ENCODE data around the gene PCSK6.
A peak's percentile ranks its signal among the peaks of the same experiment; 100 is the strongest.
"Not testable (repeated sequence)": the region's sequence is repeated elsewhere in the genome, so short reads cannot be mapped to it uniquely, and the experiment has no call there.

Gene PCSK6

GRCh38 chr15:101307897-101308603 lies 181.5 kb downstream of the PCSK6 start:
- Mint-ChIP-seq H3K36me3 (ENCODE audit: low read depth) (no peaks in the 10 kb centered on the region), H3K4me1 (ENCODE audit: low read depth) (no peaks in the 10 kb centered on the region), H3K27me3 (no peaks in the 10 kb centered on the region), H3K9me3 (no peaks in the 10 kb centered on the region), H3K4me3 (no peak overlapping the region), H3K27ac (no peak overlapping the region)
- peak; percentile 11 for DNase-seq

GRCh38 chr15:101307048-101307896 lies 182.2 kb downstream of the PCSK6 start:
- peak; percentile 19 for DNase-seq
- H3K4me1 Mint-ChIP-seq (ENCODE audit: low read depth) = no peaks in the 10 kb centered on the region
- H3K4me3 Mint-ChIP-seq = no peak overlapping the region
- H3K9me3 Mint-ChIP-seq = no peaks in the 10 kb centered on the region
- no peak overlapping the region for H3K27ac Mint-ChIP-seq
- no peaks in the 10 kb centered on the region for H3K27me3 Mint-ChIP-seq
- no peaks in the 10 kb centered on the region for H3K36me3 Mint-ChIP-seq (ENCODE audit: low read depth)

DNA sequence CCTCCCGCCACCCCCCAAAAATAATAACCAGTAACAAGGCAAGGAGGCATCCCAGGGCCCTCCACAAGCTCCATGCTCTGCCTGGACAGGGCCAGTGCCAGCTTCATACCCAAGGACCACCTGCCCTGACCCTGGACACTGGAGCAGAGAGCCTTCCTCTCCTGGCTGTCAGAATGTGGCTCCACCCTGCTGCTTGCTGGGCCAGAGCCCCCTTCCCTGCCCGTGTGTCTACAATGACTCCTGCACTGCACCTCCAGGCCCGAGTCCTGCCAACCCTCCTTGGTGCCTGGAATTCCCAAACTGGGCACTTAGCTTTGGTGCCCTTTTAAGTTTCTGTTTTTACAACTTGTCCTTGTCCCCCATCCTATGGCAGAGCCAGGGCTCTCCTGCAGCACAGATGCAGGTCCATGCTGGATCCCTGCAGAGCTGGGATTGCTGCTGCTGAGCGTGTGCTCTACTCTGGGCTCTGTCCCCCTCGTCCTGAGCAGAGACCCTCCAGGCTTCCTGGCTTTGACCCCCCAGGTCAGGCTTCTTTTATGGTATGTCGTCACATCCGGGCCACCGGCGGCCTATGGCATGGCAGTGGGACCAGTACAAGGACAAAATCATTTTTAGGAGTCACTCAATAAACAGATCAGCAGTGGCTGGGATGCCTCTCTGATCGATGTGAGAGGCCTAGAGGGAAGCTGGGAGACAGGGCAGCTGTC lies 183.0 kb downstream of the PCSK6 start:
- DNase-seq = peak; percentile 14
- Mint-ChIP-seq H3K36me3 (ENCODE audit: low read depth) (no peaks in the 10 kb centered on the region), H3K27me3 (no peaks in the 10 kb centered on the region), H3K4me3 (no peak overlapping the region), H3K4me1 (ENCODE audit: low read depth) (no peaks in the 10 kb centered on the region), H3K27ac (no peak overlapping the region), H3K9me3 (no peaks in the 10 kb centered on the region)

- no peaks in the 10 kb centered on the region for H3K27me3 Mint-ChIP-seq
- no peak overlapping the region for H3K4me3 Mint-ChIP-seq
- no peaks in the 10 kb centered on the region for H3K9me3 Mint-ChIP-seq
- no peaks in the 10 kb centered on the region for H3K4me1 Mint-ChIP-seq (ENCODE audit: low read depth)
- H3K36me3 Mint-ChIP-seq (ENCODE audit: low read depth) = no peaks in the 10 kb centered on the region
- no peak overlapping the region for H3K27ac Mint-ChIP-seq
- DNase-seq = peak; percentile 18
These were observed 183.7 kb downstream of the PCSK6 start for GRCh38 chr15:101305820-101306255.

DNA sequence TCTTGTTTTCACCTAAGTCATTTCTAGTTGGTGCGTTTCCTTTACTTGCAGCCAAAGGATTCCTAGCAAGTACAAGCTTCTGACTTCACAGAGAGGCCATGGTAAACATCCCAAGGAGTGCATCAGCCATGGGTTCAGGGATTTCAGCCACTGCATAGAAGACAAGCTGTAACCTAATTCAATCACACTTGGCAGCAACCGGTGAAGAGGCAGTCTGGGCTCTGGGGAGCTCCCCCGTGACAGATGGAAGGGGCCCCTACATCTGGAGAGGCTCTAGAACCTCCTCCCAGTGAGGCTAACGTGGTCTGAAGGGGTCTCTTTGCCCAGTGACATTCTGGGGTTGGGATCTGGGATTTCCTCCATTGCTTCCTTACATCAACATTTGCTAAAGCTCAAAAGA lies 186.1 kb downstream of the PCSK6 start:
- H3K27ac Mint-ChIP-seq = no peak overlapping the region
- no peaks in the 10 kb centered on the region for H3K4me1 Mint-ChIP-seq (ENCODE audit: low read depth)
- no peaks in the 10 kb centered on the region for H3K27me3 Mint-ChIP-seq

GRCh38 chr15:101296418-101297405 lies 192.8 kb downstream of the PCSK6 start:
- no peaks in the 10 kb centered on the region for H3K9me3 Mint-ChIP-seq
- H3K4me1 Mint-ChIP-seq (ENCODE audit: low read depth) = peaks cover 32% of the 10 kb centered on the region
- no peaks in the 10 kb centered on the region for H3K27me3 Mint-ChIP-seq
- H3K27ac Mint-ChIP-seq = peak overlapping the region; percentile 92
- peak overlapping the region; percentile 95 for H3K4me3 Mint-ChIP-seq
- H3K36me3 Mint-ChIP-seq (ENCODE audit: low read depth) = peaks cover 36% of the 10 kb centered on the region
- DNase-seq = no peak

More for the DNA sequence above, 186.1 kb downstream of the PCSK6 start:
- Mint-ChIP-seq H3K36me3 (ENCODE audit: low read depth) (no peaks in the 10 kb centered on the region), H3K4me3 (no peak overlapping the region), H3K9me3 (no peaks in the 10 kb centered on the region)
- DNase-seq = no peak

- no peak for DNase-seq
- peaks cover 46% of the 10 kb centered on the region for H3K36me3 Mint-ChIP-seq (ENCODE audit: low read depth)
- no peaks in the 10 kb centered on the region for H3K9me3 Mint-ChIP-seq
- H3K4me3 Mint-ChIP-seq = peak overlapping the region; percentile 95
- no peaks in the 10 kb centered on the region for H3K27me3 Mint-ChIP-seq
- H3K4me1 Mint-ChIP-seq (ENCODE audit: low read depth) = peaks cover 40% of the 10 kb centered on the region
- peak overlapping the region; percentile 98 for H3K27ac Mint-ChIP-seq
These were observed 193.8 kb downstream of the PCSK6 start for GRCh38 chr15:101295607-101296161.

DNA sequence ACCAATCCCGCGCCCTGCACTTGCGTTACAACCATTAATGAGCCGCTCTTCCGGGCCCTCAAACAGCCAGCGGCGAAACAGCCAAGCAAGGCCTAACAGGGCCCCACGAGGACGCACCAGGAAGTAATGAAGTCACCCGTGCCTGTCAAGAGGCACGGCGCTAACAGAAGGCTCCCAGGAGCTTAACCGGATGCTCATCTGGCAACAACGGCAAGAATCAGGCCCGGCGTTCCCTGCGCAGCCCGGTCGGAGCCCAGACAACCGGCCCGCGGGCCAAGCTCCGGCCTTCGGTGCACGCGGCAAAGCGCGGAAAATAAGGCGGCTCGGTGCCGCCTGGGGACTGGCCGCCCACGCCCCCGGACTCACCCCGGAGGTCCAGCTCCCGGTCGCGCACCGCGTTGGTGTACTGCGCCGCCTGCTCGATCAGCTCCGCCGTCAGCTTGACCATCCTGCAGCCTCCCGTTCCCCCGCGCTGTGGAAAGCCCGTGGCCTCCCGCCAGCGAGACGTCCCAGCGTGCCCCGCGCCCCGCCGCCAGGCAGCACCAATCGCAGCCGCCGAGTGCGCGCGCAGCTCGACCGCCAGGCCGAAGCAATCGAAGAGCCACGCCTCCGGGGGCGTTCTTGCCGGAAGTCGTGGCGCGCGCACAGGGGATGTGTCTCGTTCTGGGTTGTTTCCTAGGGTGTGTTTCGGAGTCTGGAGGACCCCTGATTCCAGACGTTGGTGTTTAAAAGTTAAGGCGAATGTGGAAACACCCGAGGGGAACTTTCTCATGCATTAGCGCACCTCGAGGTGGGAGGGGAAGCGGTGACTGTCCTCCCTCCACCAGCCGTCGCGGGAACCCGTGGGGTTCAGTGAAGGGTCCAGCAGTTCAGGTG lies 194.5 kb downstream of the PCSK6 start, which contains the start of gene SNRPA1:
Gene SNRPA1, minus strand, starts transcription at position 518 of the 876 bp plus-strand sequence. Its CDS starts 70 bp downstream, at position 448.
- Mint-ChIP-seq H3K4me3 (peak within 1 kb of the TSS; percentile 95), H3K9me3 (no peaks in the 10 kb centered on the region), H3K27ac (peak within 1 kb of the TSS; percentile 98), H3K36me3 (ENCODE audit: low read depth) (peaks cover 53% of the 10 kb centered on the region), H3K27me3 (no peaks in the 10 kb centered on the region), H3K4me1 (ENCODE audit: low read depth) (peaks cover 46% of the 10 kb centered on the region)
- DNase-seq = peak; percentile 98

GRCh38 chr15:101293122-101293521 lies 196.4 kb downstream of the PCSK6 start:
- DNase-seq = no peak
- Mint-ChIP-seq H3K4me1 (ENCODE audit: low read depth) (peaks cover 58% of the 10 kb centered on the region), H3K36me3 (ENCODE audit: low read depth) (peaks cover 71% of the 10 kb centered on the region), H3K27ac (peak overlapping the region; percentile 98), H3K9me3 (no peaks in the 10 kb centered on the region), H3K4me3 (peak overlapping the region; percentile 95), H3K27me3 (no peaks in the 10 kb centered on the region)

DNA sequence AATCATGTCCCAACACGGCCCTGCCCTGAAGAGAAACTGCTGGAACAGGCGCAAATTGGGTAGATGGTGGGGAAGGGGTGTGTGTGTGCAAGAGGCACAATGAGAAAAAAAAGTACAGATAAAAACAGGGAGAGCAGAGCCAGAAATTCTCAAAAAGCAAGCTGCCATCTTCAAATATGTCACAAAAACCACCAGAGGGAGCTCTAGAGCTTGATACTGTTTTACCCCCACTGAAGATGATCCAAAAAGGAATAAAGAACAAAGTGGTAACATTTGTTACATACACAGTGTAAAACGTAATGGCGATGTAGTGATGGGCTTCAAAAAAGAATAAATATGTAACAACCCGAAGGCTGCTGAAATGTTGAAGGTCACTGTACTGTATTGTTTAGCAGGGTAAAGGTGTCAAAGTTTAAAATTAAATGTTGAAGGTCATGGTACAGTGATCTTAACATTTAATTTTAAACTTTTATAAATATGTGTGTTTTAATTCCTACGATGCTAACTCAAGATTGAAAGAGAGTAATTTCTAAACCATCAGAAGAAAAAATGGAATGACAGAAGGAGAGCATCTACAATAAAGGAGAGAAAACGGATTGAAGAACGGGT lies 200.5 kb downstream of the PCSK6 start:
- Mint-ChIP-seq H3K27ac (peak overlapping the region; percentile 87), H3K27me3 (no peaks in the 10 kb centered on the region), H3K4me3 (no peak overlapping the region), H3K9me3 (no peaks in the 10 kb centered on the region), H3K4me1 (ENCODE audit: low read depth) (peaks cover 62% of the 10 kb centered on the region), H3K36me3 (ENCODE audit: low read depth) (peaks cover 97% of the 10 kb centered on the region)
- no peak for DNase-seq

DNA sequence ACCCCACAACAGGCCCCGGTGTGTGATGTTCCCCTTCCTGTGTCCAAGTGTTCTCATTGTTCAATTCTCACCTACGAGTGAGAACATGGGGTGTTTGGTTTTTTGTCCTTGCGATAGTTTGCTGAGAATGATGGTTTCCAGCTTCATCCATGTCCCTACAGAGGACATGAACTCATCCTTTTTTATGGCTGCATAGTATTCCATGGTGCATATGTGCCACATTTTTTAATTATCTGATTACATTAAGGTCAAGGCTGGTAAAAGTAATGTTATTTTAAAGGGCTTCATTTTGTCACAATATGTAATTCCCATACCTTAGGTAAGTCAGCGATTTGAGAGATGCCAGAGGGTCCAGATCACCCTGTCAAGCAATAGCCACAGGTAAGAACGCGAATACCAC lies 202.2 kb downstream of the PCSK6 start:
- H3K27ac Mint-ChIP-seq = peak overlapping the region; percentile 23
- H3K27me3 Mint-ChIP-seq, H3K9me3 Mint-ChIP-seq, H3K4me3 Mint-ChIP-seq, DNase-seq: not testable (repeated sequence)
- H3K36me3 Mint-ChIP-seq (ENCODE audit: low read depth) = peaks cover 99% of the 10 kb centered on the region
- peaks cover 51% of the 10 kb centered on the region for H3K4me1 Mint-ChIP-seq (ENCODE audit: low read depth)

DNA sequence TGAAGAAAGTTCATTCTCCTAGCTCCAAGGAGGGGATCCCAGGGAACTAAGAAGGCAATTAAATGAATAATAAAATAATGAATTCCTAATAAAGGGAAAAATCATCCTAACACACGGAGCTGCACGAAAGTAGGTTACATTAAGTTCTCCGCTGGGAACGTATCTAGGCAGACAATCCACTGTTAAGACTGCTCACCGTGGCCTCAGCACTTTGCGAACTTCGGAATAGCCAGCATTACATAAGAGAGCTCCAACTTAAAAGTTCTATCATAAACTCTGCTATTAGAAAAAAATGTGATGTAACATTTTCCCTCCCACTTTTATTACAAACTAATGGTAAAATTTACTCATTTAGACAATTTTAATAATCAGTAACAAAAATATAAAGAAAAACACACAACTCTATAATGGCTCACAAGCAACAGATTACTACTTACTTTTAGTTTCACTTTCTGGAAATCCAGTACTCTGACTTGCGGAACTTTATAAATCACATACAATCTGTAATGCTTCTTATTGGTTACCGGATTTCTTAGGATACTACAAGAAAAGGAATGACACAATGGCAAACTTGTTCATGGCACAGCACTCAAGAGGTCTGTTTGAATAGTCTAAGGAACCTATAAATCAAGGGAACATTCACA lies 202.9 kb downstream of the PCSK6 start:
- H3K27ac Mint-ChIP-seq = peak overlapping the region; percentile 74
- no peak overlapping the region for H3K4me3 Mint-ChIP-seq
- H3K36me3 Mint-ChIP-seq (ENCODE audit: low read depth) = peaks cover 99% of the 10 kb centered on the region

More for the DNA sequence above, 202.9 kb downstream of the PCSK6 start:
- no peaks in the 10 kb centered on the region for H3K27me3 Mint-ChIP-seq
- H3K9me3 Mint-ChIP-seq = no peaks in the 10 kb centered on the region
- peaks cover 44% of the 10 kb centered on the region for H3K4me1 Mint-ChIP-seq (ENCODE audit: low read depth)
- DNase-seq = no peak

Measured in activated T-cell treated with anti-CD3 and anti-CD28 coated beads, Interleukin-2, amount 50 U/mL, for 24 hours (primary cell).